Measurements from ENCODE around the gene LRRC72.
"Not testable (repeated sequence)": the region's sequence is repeated elsewhere in the genome, so short reads cannot be mapped to it uniquely, and the experiment has no call there.

Gene LRRC72

GRCh38 chr7:16585540-16585939 lies 58.9 kb downstream of the LRRC72 start:
- DNase-seq: no peak

DNA sequence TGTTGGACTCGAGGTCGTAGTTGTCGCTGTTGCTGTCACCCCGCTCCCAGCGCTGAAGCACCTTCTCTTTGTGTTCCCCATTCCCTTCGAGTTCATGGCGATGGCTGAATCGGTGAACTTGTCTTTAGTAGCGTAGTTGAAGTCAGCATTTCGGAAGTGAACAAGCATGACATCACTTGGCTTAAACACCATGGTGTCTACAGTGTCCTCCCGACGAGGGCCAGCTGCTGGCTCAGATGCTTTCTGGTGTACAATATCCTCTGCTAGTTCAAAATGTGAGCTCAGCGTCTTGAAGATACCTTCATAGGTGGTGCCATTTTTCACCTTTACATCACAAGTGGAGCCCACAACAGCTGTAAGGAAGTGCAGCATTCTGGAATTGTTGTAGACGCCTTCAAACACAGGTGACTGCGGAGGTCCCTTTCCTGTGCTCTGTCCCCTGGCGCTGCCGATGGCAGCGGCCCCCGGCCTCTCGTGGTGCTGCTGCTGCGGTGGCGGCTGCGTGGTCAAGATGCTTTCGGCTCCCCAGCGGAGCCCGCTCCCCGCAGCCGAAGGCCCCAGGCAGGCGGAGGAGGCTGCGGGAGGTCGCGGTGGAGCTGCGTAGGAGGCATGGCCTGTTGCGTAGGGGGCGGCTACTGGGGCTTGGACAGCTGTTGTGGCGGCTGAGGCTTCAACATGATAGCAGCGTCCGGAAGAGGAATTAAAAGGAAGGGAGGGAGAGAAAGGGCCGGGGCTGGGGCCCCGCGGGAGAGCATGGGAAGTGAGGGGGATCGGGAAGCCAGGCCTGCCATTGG lies 59.7 kb downstream of the LRRC72 start:
- no peak for DNase-seq

DNA sequence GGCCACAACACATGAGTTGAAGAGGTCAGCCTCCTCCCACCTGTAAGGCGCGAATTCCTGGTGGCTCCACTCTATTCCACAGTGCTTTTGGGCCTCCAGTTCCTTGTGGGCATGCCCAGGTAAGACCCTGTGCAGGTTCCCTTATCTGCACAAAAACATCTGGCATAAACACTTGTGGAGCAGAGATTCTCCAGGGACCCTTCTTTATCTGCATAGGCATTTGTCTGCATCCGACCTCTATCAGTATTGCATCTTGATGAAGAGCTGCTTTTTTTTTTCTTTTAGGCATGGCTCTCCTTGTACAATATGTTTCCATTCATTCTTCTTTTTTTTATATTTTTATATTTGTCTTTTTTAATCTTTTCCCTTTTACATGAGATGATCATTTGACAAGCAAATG lies 60.5 kb downstream of the LRRC72 start:
- DNase-seq: no peak

- DNase-seq: no peak
Measured at GRCh38 chr7:16587790-16588189, 61.2 kb downstream of the LRRC72 start.

GRCh38 chr7:16589881-16590280 lies 63.3 kb downstream of the LRRC72 start:
- no peak for DNase-seq

DNA sequence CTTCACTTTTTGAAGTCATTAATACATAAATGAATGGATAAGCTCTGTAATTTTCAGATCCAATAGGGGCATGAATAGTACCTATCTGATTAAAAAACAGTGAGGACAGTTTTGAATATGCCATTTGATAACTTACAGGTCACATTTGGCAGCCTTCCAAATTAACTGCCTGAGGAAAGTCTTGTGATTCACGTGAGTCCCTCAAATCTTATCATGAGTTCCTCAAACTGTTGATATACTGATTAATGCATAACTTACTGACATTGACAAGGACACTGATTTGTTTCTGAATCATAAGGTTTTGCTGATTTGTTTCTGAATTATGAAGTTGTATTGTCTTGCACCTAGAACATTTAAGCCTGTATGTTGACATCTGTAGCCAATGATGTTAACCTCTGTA lies 63.8 kb downstream of the LRRC72 start:
- no peak for DNase-seq

GRCh38 chr7:16592395-16592794 lies 65.8 kb downstream of the LRRC72 start:
- no peak for DNase-seq

- DNase-seq: peak; percentile 14
Measured at GRCh38 chr7:16594061-16594460, 67.4 kb downstream of the LRRC72 start.

DNA sequence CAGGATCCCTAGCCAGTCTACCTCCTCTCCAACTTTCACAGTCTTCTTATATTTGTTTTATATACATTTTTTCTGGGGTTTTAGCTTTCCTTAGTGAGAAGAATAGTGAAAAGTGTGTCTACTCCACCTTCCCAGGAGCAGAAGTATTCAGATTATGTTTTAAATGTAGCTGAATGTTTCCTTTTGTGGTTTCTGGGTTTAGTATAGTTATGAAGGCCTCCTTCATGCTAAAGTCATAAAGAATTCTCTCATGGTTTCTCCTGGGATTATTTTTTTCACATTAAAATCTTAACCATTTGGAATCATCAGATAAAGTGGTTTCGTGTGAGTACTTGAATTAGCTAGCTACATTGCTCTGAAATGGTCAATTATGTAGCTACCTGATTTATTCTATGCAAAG lies 68.1 kb downstream of the LRRC72 start:
- DNase-seq: no peak

- not testable (repeated sequence) for DNase-seq
Measured at GRCh38 chr7:16595596-16595995, 69.0 kb downstream of the LRRC72 start.

GRCh38 chr7:16598015-16598414 lies 71.4 kb downstream of the LRRC72 start:
- no peak for DNase-seq

DNA sequence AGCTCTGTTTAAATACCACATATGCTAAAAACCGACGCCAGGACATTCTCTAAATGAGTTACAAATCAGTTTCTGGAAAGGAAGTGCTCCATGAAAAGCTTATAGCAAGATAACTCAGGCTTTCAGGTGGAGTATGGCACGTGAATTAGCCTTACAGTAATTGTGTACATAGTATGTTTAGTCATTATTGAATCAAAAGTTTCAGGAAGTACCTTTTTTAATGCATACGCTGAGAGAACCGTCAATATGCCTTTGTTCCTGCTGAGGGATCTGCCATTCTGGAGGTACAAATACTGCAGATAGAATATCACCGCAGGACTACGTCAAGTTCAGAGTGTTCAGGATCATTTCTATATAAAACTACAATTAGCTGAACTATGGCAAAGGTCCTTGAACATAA lies 73.2 kb downstream of the LRRC72 start:
- no peak for DNase-seq

DNA sequence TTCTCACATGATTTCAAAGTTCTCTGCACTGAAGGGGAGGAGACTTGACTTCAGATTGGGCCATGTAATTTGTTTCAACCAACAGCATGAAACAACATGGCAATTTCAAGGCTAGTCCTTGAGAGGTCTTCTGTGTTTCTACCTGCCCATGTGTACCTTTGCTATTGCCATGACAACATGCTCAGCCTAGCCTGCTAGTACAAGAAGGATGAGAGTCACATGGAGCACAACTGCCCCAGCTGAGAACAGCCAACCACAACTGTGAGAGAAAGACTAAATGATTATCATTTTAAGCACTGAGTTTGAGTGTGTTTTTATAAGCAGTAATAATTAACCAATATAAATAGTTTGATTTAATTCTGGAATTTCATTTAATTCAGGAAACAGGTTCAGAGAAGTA lies 77.0 kb downstream of the LRRC72 start:
- no peak for DNase-seq

DNA sequence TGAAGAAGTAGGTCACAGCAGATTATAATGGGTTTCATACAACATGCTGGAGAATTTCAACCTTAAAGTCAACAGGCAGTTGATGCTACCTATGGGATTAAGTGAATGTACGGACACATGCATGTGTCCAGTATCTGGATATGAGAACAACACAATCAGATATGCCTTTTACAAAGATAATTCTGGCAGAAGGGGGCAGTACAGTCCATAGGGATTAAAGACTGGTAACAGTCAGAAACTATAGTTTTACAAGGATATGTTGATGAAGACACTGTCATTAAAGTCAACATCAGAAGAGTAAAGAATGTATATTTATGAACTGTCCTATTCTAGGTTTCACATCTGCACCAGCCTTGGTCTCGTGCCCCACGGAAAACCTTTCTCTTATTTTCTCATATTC lies 77.4 kb downstream of the LRRC72 start:
- DNase-seq: no peak

- DNase-seq: no peak
Measured at GRCh38 chr7:16606704-16607103, 80.1 kb downstream of the LRRC72 start.

DNA sequence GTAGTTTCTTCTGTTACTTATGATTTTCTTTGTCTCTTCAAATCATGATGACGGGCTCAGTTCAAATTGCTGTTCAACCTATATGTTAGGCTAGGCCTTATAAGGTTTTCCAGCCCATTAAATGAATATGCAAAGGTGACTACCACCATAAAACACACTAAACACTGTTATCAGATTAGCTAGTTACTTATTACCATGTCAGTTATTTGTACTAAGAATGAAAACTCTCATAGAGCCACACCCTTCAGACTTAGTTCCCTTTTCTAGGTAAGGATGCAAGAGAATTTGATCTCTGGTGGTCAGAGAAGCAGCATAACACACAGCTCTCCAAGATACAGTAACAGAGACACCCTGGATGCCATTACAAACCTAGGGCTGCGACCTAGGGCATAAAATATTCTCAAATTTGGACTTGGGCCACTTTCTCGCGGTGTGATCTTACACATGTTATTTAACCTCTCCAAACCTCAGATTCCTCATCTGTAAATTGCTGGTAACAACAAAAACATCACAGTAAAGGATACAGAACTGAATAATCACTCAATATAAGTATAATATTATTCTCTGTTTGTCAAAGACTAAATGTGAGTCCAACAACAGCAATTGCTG lies 83.3 kb downstream of the LRRC72 start:
- peak; percentile 14 for DNase-seq

DNA sequence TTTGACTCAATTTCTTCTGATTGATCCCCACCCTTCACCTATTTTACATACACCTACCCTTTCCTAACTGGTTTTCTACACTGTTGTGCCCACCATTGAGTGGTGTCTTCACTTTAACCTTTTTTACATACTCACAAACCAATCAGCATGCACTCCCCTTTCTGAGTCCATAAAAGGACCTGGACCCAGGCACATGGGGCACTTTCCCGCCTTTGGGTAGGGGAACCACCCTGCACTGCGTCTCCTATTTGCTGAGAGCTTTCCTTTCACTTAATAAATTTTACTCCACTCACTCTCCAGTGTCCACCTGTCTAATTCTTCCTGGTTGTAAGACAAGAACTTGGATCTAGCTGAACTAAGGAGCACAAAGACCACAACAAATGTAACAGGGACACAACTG lies 85.1 kb downstream of the LRRC72 start:
- DNase-seq: no peak

GRCh38 chr7:16615228-16615627 lies 88.6 kb downstream of the LRRC72 start:
- no peak for DNase-seq

GRCh38 chr7:16616122-16616521 lies 89.5 kb downstream of the LRRC72 start:
- no peak for DNase-seq

DNA sequence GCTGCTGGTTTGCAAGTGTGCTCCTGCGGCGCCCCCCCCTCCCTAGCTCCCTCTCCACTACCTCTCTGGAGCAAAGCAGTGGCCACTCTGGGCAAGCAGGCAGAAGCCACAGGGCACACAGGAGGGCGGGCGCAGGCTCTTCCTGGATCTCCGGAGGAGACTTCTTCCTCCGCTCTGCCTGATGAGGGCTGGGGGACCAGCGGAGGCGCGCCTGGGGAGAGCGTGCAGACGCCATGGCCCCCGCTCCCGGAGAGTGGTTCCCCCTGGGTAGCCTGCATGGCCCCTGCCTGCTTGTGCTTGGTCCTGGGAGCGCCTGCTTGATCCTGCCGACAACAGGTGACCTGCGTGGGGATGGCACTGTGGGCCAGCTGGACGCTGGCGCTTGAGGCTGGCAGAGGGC lies 89.9 kb downstream of the LRRC72 start:
- no peak for DNase-seq

DNA sequence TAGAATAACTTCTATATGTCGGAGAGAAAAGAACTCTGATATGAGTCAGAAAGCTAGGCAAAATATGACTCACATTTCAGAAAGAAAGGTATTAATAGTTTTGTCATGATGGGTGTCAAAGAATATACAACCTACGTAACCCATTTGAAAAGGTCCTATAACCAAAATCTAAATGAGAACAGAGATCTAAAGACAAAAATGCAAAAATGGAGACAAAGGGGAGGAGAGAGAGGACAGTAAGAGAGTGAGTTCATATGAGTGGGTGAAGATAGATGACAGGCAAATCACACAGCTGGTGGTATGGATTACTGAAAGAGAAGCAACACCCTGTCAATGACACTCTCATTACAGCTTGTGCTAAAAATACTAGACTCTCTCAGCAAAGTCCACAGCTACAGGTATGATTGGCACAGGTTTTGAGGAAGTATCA lies 93.4 kb downstream of the LRRC72 start:
- DNase-seq: no peak

DNA sequence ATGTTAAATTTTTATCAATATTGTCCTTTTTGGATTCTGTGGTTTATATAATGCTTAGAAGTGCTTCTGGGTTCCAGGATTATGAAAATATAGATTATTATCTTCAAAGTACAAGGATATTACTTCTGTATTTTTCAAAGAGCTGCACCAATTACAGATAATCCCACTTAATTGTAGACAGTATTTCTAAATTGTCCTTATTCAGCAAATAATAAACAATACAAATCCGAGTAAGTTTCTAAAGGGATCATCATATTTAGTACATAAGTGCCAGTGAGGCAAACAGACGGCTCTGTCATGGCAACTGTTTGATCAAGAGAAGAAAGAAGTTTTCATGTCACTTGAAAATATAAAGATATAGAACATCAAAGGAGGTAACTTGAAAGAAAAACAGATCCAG lies 99.8 kb downstream of the LRRC72 start:
- DNase-seq: no peak

GRCh38 chr7:16627236-16627635 lies 100.6 kb downstream of the LRRC72 start:
- DNase-seq: peak; percentile 43

DNA sequence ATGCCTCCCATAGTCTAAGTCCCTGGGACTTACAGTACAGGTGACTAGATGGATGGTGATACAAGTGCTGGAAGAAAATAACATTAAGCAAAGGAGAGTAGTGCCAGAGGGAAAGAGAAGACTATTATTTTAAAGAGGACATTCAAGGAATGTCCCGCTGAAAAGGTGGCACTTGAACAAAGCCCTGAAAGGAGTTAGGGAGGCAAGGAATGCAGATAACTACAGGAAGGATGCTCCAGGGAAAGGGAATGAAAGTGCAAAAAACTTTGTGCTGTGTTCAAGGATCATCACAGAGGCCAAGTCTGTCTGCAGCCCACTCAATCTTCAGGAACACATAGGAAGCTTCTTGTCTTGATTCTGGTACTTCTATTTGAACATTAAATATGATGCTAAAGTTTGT lies 104.0 kb downstream of the LRRC72 start:
- DNase-seq: no peak
